HG03060 (cell line): ENCODE measurements around the gene STK31.
"Not testable (repeated sequence)": the region's sequence is repeated elsewhere in the genome, so short reads cannot be mapped to it uniquely, and the experiment has no call there.

Experiments used
- ATAC-seq: cut with Tn5 transposase; IDR thresholded peaks from one replicate; pipeline ENCODE4 v1.9.1; 2021; ENCODE audit warnings: low read depth, moderate number of reproducible peaks; ENCODE audit not compliant: unreplicated experiment

Gene STK31

DNA sequence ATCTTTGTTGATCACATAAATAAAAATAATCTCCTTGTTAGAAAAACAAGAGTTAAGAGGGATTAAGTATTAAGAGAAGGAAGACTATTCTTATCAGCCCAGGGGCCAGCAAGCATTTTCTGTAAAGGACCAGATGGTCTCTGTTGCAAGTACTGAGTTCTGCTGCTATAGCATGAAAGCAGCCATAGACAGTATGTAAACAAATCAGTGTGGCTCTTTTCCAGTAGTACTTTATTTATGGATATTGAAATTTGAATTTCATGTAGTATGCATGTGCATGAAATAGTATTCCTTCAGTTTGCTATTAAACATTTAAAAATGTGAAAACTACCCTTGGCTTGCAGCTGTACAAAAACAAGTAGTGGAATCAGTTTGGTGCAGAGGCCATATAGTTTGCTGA lies 81.7 kb downstream of the STK31 start:
- no peak for ATAC-seq

DNA sequence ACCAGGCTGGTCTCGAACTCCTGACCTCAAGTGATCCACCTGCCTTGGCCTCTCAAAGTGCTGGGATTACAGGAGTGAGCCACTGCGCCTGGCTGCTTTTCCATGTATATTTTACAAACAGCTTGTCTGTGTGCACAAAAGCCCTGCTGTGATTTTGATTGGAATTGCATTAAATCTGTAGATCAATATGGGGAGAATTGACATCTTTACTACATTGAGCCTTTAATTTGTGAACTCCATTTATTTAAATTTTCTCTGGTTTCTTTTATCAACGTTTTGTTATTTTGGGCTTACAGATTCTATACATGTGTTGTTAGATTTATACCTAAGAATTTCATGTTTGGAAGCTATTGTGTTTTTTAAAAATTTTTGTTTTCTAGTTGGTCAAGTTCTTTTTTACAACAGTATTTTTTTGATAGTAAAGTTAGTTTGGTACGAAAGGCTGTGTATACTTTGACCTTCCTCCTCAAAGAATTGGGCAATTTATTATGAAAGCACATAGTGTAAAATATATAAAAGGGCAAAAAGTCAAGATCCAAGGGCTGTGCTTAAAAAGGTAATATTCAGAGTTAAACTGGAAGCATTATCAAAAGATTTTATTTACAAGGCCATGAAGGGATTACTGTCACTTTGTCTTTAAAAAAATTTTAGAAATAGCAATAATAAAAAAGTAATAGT lies 92.8 kb downstream of the STK31 start:
- ATAC-seq = no peak

DNA sequence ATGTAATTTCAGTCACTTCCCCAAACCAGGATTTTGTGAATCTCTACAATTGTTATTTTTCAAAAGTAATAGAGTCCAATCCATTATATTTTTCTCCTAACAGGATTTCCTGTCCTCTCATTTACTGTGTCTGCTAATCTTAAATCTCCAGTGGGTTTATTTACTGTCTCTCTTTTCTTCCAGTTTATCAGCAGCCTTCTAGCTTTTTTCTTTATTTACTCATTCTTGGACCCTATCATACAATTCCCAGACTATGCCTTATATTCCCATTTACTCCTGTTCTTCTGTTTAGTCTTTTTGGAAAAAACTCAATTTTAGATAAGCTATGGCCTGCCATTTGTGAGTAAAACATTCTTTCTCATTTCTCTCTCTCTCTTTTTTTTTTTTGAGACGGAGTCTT lies 94.7 kb downstream of the STK31 start:
- ATAC-seq = no peak

DNA sequence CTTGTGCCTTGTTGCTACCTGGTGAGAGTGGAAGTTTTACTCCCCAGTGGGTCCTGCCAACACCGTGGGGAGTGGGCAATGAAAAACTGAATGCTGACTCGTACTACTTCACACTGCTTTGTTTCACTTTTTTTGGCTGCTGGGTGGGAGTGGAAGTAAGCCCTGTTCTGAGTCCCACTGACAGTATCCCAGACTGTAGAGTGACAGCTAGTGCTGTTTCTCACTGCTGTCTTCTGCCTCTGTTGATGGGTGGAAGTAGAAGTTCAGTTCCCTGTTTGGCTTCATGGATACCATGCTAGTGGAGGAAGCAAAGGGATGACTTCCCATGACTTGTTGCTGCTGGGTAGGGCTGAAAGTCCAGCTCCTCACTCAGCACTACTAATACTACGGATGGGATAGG lies 98.4 kb downstream of the STK31 start:
- ATAC-seq = no peak

DNA sequence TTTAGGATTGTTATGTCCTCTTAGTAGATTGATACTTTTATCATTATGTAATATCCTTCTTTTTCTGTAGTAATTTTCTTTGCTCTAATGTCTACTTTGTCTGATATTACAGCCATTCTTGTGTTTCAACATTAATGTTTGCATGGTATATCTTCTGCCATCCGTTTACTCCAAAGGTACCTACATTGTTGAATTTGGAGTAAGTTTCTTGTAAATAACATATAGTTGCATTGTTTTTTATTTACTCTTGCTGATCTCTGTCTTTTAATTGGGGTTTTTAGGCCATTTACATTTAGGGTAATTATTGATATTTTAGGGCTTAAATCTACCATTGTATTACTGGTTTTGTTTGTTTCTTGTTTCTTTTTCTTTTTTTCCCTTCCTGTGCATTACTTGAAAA lies 100.1 kb downstream of the STK31 start:
- ATAC-seq = no peak

DNA sequence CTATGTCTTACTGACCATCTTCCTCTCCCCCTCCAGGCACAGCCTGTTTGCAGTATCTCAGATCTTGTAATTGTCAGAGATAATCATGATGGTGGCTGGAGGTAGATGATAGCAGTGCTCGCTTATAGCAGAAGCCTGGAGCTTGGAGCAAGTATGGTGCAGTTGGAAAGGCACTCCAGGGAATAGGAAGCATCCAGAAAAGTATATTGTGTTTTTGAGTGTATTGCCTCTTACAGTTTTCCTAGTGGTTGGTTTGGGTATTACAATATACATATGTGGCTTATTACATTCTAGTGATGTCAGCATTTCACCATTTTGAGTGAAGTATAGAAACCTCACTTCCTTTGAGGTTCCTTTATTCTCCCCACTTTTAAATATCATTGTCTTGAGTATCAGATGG lies 101.5 kb downstream of the STK31 start:
- ATAC-seq = no peak

DNA sequence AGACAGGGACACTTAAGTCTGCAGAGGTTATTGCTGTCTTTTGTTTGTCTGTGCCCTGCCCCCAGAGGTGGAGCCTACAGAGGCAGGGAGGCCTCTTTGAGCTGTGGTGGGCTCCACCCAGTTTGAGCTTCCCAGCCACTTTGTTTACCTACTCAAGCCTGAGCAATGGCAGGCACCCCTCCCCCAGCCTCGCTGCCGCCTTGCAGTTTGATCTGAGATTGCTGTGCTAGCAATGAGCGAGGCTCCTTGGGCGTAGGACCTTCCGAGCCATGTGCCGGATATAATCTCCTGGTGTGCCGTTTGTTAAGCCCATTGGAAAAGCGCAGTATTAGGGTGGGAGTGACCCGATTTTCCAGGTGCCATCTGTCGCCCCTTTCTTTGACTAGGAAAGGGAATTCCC lies 118.1 kb downstream of the STK31 start:
- ATAC-seq = not testable (repeated sequence)

DNA sequence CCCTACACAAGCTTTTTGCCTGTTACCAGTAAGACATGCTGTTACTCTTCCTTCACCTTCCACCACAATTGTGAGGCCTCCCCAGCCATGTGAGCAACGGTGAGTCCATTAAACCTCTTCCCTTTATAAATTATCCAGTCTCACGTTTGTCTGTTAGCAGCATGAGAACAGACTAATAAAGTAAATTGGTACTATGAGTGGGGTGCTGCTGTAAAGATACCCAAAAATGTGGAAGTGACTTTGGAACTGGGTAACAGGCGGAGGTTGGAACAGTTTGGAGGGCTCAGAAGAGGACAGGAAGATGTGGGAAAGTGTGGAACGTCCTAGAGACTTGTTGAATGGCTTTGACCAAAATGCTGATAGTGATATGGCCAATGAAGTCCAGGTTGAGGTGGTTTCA lies 122.7 kb downstream of the STK31 start:
- not testable (repeated sequence) for ATAC-seq

DNA sequence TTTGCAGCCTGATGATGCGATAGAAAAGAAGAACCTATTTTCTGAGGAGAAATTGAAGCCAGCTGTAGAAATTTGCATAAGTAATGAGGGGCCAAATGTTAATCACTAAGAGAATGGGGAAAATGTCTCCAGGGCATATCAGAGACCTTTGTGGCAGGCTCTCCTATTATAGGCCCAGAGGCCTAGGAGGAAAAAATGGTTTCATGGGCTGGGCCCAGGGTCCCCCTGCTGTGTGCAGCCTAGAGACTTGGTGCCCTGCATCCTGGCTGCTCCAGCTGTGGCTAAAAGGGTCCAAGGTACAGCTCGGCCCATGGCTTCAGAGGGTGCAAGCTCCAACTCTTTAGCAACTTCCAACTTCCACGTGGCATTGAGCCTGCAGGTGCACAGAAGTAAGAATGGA lies 123.4 kb downstream of the STK31 start:
- no peak for ATAC-seq

DNA sequence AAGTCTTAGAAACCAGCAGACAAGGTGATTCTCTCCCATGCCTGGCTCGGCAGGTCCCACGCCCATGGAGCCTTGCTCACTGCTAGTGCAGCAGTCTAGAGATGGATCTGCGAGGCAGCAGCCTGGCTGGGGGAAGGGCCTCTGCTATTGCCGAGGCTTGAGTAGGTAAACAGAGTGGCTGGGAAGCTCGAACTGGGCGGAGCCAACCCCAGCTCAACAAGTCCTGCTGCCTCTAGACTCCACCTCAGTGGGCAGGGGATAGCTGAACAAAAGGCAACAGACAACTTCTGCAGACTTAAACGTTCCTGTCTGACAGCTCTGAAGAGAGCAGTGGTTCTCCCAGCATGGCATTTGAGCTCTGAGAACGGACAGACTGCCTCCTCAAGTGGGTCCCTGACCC lies 134.8 kb downstream of the STK31 start:
- ATAC-seq = not testable (repeated sequence)

DNA sequence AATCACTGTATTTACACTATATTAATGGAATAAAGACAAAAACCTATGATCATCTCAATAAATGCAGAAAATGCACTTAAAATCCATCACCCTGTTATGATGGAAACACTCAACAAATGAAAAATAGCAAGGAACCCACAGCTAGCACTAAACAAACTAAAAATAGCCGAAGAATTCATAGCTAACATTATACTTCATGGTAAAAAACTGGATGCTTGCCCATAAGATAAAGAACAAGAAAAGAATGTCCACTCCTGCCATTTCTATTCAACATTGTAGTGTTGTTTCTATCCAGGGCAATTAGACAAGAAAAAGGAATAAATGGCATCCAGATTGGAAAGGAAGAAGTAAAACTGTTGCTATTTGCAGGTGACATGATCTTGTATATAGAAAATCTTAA lies 142.1 kb downstream of the STK31 start:
- ATAC-seq = no peak

DNA sequence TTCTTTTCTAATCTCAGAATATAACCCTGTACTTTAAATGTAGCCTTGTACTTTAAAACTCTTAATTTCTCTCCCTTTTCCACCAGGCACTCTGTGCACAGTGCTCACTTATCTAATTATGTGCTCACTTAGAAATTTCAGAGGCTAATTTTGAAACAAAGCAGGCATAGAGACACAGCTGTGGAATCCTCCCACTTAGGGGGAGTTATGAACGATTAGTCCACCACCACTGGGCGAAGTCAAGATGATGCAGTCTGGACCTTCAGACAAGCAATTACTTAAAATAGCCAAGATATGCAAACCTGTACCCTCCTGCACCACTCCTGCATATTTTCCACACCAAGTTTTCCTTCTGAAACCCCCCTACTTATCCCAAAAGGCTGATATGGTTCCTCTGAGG lies 143.0 kb downstream of the STK31 start:
- ATAC-seq = no peak

DNA sequence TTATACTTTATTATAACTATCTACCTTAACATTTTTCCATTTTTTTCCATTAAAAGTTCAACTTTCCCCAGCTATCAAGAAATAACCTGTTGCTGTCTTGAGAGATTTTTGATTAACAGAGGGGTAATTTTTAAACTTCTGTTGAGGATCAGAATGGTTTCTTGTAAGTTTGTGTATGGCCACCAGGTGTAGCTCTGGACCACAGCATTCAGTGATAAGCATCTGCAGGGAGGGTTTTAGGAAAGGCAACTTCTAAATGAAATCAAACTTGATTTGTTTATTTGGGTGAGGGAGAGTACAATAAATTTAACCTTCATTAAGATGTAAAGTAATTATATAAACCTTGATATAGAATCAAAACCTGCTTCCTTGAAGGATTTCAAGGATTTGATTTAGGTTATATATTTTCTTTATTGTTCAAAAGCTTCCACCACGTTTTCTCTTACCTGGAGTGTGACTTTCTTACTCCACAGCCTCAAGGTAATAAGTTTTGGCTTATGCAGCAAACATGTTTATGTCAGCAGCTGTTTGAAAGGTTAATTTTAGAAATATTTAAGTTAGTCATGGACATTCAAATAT lies 153.3 kb downstream of the STK31 start:
- no peak for ATAC-seq

DNA sequence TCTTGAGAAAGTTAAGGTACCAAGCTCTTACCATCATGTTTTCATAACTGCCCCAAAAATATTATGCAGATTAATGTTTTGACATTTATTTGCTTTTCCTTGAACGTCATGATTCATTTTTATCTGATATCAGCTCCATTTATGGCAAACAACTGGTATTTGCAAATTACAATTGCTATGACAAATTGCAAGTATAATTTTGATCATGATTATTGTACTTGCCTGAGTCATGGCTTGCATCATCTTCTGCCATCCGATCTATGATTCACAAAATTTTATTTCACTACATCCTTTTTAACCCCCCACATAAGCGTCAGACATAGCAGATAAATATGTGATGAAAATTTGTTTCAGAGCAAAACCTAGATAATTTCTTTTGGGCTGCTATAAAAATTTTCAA lies 155.0 kb downstream of the STK31 start:
- ATAC-seq = no peak

DNA sequence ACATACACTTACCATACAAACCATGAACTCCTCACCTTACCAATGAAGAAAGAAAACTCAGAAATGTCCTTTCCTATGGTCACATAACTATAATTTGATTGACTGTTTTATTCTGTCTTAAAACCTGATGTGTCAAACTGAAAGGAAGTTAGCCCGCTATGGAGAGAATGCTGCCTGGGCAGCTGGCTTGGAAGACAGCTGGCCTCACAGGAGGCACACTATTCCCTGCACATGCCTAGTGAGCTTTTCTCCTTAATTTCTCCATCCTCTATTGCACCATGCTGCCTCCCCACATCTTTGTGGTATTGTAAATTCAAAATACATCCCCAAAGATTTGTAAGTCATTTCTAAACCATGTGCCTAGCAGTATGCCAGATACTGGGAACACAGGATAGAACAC lies 163.3 kb downstream of the STK31 start:
- no peak for ATAC-seq

DNA sequence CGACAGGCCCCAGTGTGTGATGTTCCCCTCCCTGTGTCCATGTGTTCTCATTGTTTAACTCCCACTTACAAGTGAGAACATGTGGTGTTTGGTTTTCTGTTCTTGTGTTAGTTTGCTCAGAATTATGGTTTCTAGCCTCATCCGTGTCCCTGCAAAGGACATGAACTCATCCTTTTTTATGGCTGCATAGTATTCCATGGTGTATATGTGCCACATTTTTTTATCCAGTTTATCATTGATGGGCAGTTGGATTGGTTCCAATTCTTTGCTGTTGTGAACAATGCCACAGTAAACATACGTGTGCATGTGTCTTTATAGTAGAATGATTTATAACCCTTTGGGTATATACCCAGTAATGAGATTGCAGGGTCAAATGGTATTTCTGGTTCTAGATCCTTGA lies 166.5 kb downstream of the STK31 start:
- not testable (repeated sequence) for ATAC-seq
